H1 (cell line): ENCODE results near the gene FIZ1. TPM values are rescaled to one million over a fixed set of nuclear protein-coding genes. Genes with fewer than 3 reads are reported as not detected.

Source experiments
- CTCF ChIA-PET: fragments of 300-600 bp; sonication (Branson Sonifier 250); formaldehyde crosslinking; loops from one replicate; lab custom pipeline; 2021; ENCODE audit not compliant: partially characterized antibody; lab: Charles Lee
- POLR2A ChIA-PET: fragments of 300-600 bp; sonication (Branson Sonifier 250); formaldehyde crosslinking; loops from one replicate; lab custom pipeline; 2021; ENCODE audit warnings: inconsistent platforms; ENCODE audit not compliant: partially characterized antibody; lab: Charles Lee
- DNase-seq, 2 experiments: peaks; one replicate each; pipeline versions ENCODE4 v3.0.0 to v3.0.0-alpha.2; 2010 to 2022; ENCODE audit warnings: low spot score in 2 of 2, low read depth in 1 of 2, mixed read lengths in 1 of 2
- FAIRE-seq: peaks from 2 replicates; lab custom pipeline; 2011; peaks lifted over from hg19 to GRCh38; lab: Jason Lieb, UNC
- H2AFZ ChIP-seq: 2 replicates; pipeline ENCODE4 v1.8.1; 2012; ENCODE audit warnings: low read length, inconsistent platforms
- H2AK5ac ChIP-seq: 2 replicates; pipeline ENCODE4 v1.6.1; 2013; ENCODE audit warnings: low read depth, low read length
- H2BK120ac ChIP-seq: replicated peaks from 2 replicates; pipeline ENCODE3; 2013; ENCODE audit warnings: low read depth, low read length, inconsistent platforms
- H2BK12ac ChIP-seq: 2 replicates; pipeline ENCODE4 v1.6.1; 2013; ENCODE audit warnings: low read depth, low read length
- H2BK15ac ChIP-seq: 2 replicates; pipeline ENCODE4 v1.6.1; 2013; ENCODE audit warnings: low read length
- H2BK20ac ChIP-seq: 2 replicates; pipeline ENCODE4 v1.6.1; 2013; ENCODE audit warnings: low read length
- H2BK5ac ChIP-seq: 2 replicates; pipeline ENCODE4 v1.6.1; 2013; ENCODE audit warnings: low read depth, low read length
- H3K14ac ChIP-seq: 2 replicates; pipeline ENCODE4 v1.6.1; 2013; ENCODE audit warnings: inconsistent platforms; ENCODE audit not compliant: insufficient read length
- H3K18ac ChIP-seq: 2 replicates; pipeline ENCODE4 v1.6.1; 2013; ENCODE audit warnings: low read length; ENCODE audit errors: extremely low read depth
- H3K23ac ChIP-seq: 2 replicates; pipeline ENCODE4 v1.6.1; 2013; ENCODE audit warnings: inconsistent platforms; ENCODE audit not compliant: insufficient read length
- H3K23me2 ChIP-seq: 2 replicates; pipeline ENCODE4 v1.6.1; 2013; ENCODE audit warnings: low read depth, low read length
- H3K27ac ChIP-seq: 2 replicates; pipeline ENCODE4 v1.6.1; 2011; ENCODE audit warnings: low read depth, low read length, inconsistent platforms
- H3K27me3 ChIP-seq, 4 experiments: replicated peaks in 1 of 4; 1 replicate in 1 of 4; 2 replicates in 3 of 4; pipeline versions ENCODE4 v1.6.1 to v1.8.1; 2011 to 2013; ENCODE audit warnings: low read length in 3 of 4, mild to moderate bottlenecking in 3 of 4, inconsistent platforms in 2 of 4, mixed read lengths in 2 of 4, moderate library complexity in 1 of 4; ENCODE audit not compliant: control insufficient read depth in 3 of 4, insufficient read depth in 3 of 4; ENCODE audit errors: extremely low read depth in 1 of 4
- H3K36me3 ChIP-seq, 4 experiments: 2 replicates each; pipeline versions ENCODE4 v1.6.1 to v1.8.1; 2011 to 2013; ENCODE audit warnings: mild to moderate bottlenecking in 4 of 4, low read length in 3 of 4, moderate library complexity in 2 of 4, control low read depth in 1 of 4, inconsistent platforms in 1 of 4; ENCODE audit not compliant: insufficient read depth in 4 of 4, control insufficient read depth in 2 of 4
- H3K4ac ChIP-seq: replicated peaks from 2 replicates; pipeline ENCODE3; 2013; ENCODE audit warnings: low read length, low read depth, mixed read lengths, inconsistent platforms; ENCODE audit not compliant: insufficient read length
- H3K4me1 ChIP-seq, 4 experiments: replicated peaks in 1 of 4; 1 replicate in 1 of 4; 2 replicates in 3 of 4; pipeline versions ENCODE4 v1.6.1 to v1.8.1; 2011 to 2013; ENCODE audit warnings: low read length in 3 of 4, inconsistent platforms in 2 of 4, mixed read lengths in 1 of 4; ENCODE audit not compliant: insufficient read depth in 4 of 4, control insufficient read depth in 3 of 4
- H3K4me2 ChIP-seq, 2 experiments: 2 replicates each; pipeline versions ENCODE4 v1.6.1 to v1.8.1; 2011 to 2013; ENCODE audit warnings: low read depth in 2 of 2, low read length in 2 of 2, control low read depth in 1 of 2, inconsistent platforms in 1 of 2, mild to moderate bottlenecking in 1 of 2; ENCODE audit not compliant: insufficient read depth in 1 of 2
- H3K4me3 ChIP-seq, 4 experiments: fragments of 200-600, 300-600 bp in 1 of 4; sonication (generic), shearing (Covaris generic), sonication (Bioruptor Twin) in 1 of 4; 2 replicates each; pipeline versions ENCODE4 v1.5.1 to v1.8.1; 2011 to 2016; ENCODE audit warnings: low read length in 4 of 4, low read depth in 3 of 4, control low read depth in 2 of 4, inconsistent platforms in 2 of 4, mild to moderate bottlenecking in 2 of 4, mixed read lengths in 1 of 4, moderate library complexity in 1 of 4; ENCODE audit not compliant: insufficient read depth in 2 of 4; ENCODE audit errors: extremely low read depth in 1 of 4
- H3K56ac ChIP-seq: replicated peaks from 2 replicates; pipeline ENCODE3; 2013; ENCODE audit warnings: low read depth, mild to moderate bottlenecking, mixed read lengths, low read length, inconsistent platforms; ENCODE audit not compliant: insufficient read length
- H3K79me1 ChIP-seq: 2 replicates; pipeline ENCODE4 v1.6.1; 2013; ENCODE audit warnings: low read depth, low read length, control low read depth
- H3K79me2 ChIP-seq, 2 experiments: 2 replicates each; pipeline versions ENCODE4 v1.6.1 to v1.8.1; 2012 to 2013; ENCODE audit warnings: low read length in 2 of 2, mild to moderate bottlenecking in 2 of 2, inconsistent platforms in 1 of 2; ENCODE audit not compliant: insufficient read depth in 2 of 2, control insufficient read depth in 1 of 2
- H3K9ac ChIP-seq, 4 experiments: replicated peaks in 1 of 4; 1 replicate in 1 of 4; 2 replicates in 3 of 4; pipeline versions ENCODE4 v1.6.1 to v1.8.1; 2011 to 2013; ENCODE audit warnings: low read depth in 3 of 4, low read length in 3 of 4, control low read depth in 2 of 4, mild to moderate bottlenecking in 2 of 4, moderate library complexity in 2 of 4, inconsistent platforms in 1 of 4; ENCODE audit errors: extremely low read depth in 1 of 4
- H3K9me3 ChIP-seq, 2 experiments: 2 replicates each; pipeline versions ENCODE4 v1.6.1 to v1.8.1; 2012 to 2013; ENCODE audit warnings: mild to moderate bottlenecking in 2 of 2, moderate library complexity in 2 of 2, control low read depth in 1 of 2, inconsistent platforms in 1 of 2, low read depth in 1 of 2, low read length in 1 of 2, mixed read lengths in 1 of 2; ENCODE audit not compliant: insufficient read depth in 2 of 2
- H4K20me1 ChIP-seq, 2 experiments: replicated peaks in 1 of 2; 2 replicates each; pipeline versions ENCODE3 to v1.8.1; 2011 to 2013; ENCODE audit warnings: inconsistent platforms in 2 of 2, low read length in 2 of 2, mild to moderate bottlenecking in 1 of 2; ENCODE audit not compliant: insufficient read depth in 2 of 2, control insufficient read depth in 1 of 2
- H4K5ac ChIP-seq: 2 replicates; pipeline ENCODE4 v1.6.1; 2013; ENCODE audit warnings: low read length, low read depth, mixed read lengths, inconsistent platforms; ENCODE audit not compliant: insufficient read length
- H4K8ac ChIP-seq: 2 replicates; pipeline ENCODE4 v1.8.0; 2013; ENCODE audit warnings: mild to moderate bottlenecking, moderate library complexity, low read length, inconsistent platforms; ENCODE audit not compliant: insufficient read depth; ENCODE audit errors: extremely low read depth
- H4K91ac ChIP-seq: replicated peaks from 2 replicates; pipeline ENCODE3; 2013; ENCODE audit warnings: low read length, mixed read lengths, inconsistent platforms; ENCODE audit not compliant: insufficient read length
- CBX5 ChIP-seq: fragments of 300-800, 300-1000 bp; sonication (generic); IDR thresholded peaks from 2 replicates; pipeline ENCODE4 v1.7.1; 2016; ENCODE audit warnings: antibody characterized with exemption, low read length, low read depth
- SAP30 ChIP-seq: fragments of 300-600 bp; sonication (generic); IDR thresholded peaks from 2 replicates; pipeline ENCODE4 v1.7.1; 2012; ENCODE audit warnings: low read length, moderate library complexity, mild to moderate bottlenecking, inconsistent platforms; ENCODE audit not compliant: insufficient read depth, insufficient replicate concordance
- TAF7 ChIP-seq: optimal IDR thresholded peaks from 2 replicates; pipeline ENCODE3; 2011; ENCODE audit warnings: low read depth, mild to moderate bottlenecking, inconsistent platforms, low read length, moderate library complexity, borderline replicate concordance
- WGBS, 2 experiments: shearing (Covaris generic) in 1 of 2; methylation state at CpG; one replicate each; pipeline versions ENCODE4 v1.1.6 to v1.1.7; 2013 to 2015; ENCODE audit warnings: low lambda C conversion rate in 2 of 2, mixed read lengths in 2 of 2, inconsistent platforms in 1 of 2, low coverage in 1 of 2, missing lambda C conversion rate in 1 of 2; ENCODE audit not compliant: insufficient replicate concordance in 2 of 2, insufficient coverage in 1 of 2, insufficient read length in 1 of 2; ENCODE audit errors: extremely low coverage in 1 of 2, missing lambda C conversion rate in 1 of 2; 5-methylcytosine and 5-hydroxymethylcytosine counted together
- polyA plus RNA-seq, 7 experiments: library from polyadenylated mRNA; depleted of rRNA in 3 of 7; stranded (reverse) in 5 of 7; unstranded in 2 of 7; fragments of >200 nt in 5 of 7; fragments of 200-250 nt in 2 of 7; gene quantifications; 1 replicate in 5 of 7; 2 replicates in 1 of 7; 4 replicates in 1 of 7; pipeline versions ENCODE4 v1.2.1 to v1.2.3, GENCODE V29; 2011 to 2013; ENCODE audit warnings: missing spikeins in 2 of 7, mixed read lengths in 2 of 7
- total RNA-seq: library from RNA; stranded (reverse); fragmentation: NEBNext Ultra II Directional; extraction: Animal tissue kit (Norgen Biotek cat#: 25700); gene quantifications from 2 replicates; pipeline ENCODE4 v1.2.1, GENCODE V29; 2021

The FIZ1 gene
- total and polyA plus RNA-seq, 2 of the 8 experiments (the other 6 are each of a cell fraction or from before 2014, with no cell fraction given), result 9.1 to 18.5 TPM

DNA sequence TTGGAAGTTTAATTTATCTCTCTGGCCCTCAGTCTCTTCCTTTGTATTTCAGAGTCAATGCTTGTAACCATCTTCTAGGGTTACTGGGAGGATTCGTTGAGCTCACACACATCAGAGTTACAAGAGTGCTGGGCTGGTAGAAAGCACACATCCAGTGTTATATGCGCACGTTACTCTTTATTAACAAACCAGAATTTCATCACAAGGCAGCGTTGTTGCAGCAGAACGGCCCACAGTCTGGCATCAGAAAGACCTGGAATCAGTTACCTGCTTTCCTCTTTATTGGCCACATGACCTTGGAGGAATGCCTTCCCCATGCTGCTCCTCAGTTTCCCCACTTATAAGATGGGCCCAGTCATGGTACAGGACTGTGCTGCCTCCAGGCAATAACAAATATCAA is 10.0 kb upstream of the FIZ1 start:
- FAIRE-seq (no peak), DNase-seq (no peak)
- WGBS, 2 experiments, result 95% methylated on average over 5 of the region's 5 CpGs; no CpG with 5 or more reads in 1 of the 2 experiments
- Histone ChIP-seq H2AFZ (no peak overlapping the region), H2BK120ac (no peak overlapping the region), H2BK15ac (no peak overlapping the region), H3K27ac (no peak overlapping the region), H3K23ac (no peak overlapping the region), H3K4me1 (peaks cover 0 to 7% (median 3%) of the 10 kb centered on the region in 4 experiments; a peak in 4 of 7 replicates), H4K20me1 (peaks cover 6 to 32% of the 10 kb centered on the region in 2 experiments), H3K56ac (no peak overlapping the region), H3K14ac (no peak overlapping the region), H3K18ac (no peak overlapping the region), H3K79me1 (peaks cover 4% of the 10 kb centered on the region; the same call in 1 of the 2 replicates), H2AK5ac (no peak overlapping the region), H3K36me3 (peaks cover 0 to 6% (median 1%) of the 10 kb centered on the region in 4 experiments; a peak in 2 of 8 replicates), H3K9me3 (no peaks in the 10 kb centered on the region), H4K5ac (no peak overlapping the region), H2BK5ac (no peak overlapping the region), H3K4me2 (no peak overlapping the region), H2BK20ac (no peak overlapping the region), H3K23me2 (peaks cover 10% of the 10 kb centered on the region), H4K91ac (no peak overlapping the region), H2BK12ac (no peak overlapping the region), H3K4me3 (no peak overlapping the region), H3K79me2 (peaks cover 0 to 8% of the 10 kb centered on the region in 2 experiments; a peak in 1 of 4 replicates), H3K9ac (no peak overlapping the region), H3K4ac (no peak overlapping the region), H4K8ac (no peak overlapping the region), H3K27me3 (no peaks in the 10 kb centered on the region)
- CTCF ChIA-PET, result no interaction called here
- POLR2A ChIA-PET, result interaction anchor here (0.6 to 4.3 kb wide), 3 partner anchors 10 to 28 kb away, joined by 3 to 32 read pairs (median 6); partner anchors contain the start of gene FIZ1
- TF ChIP-seq SAP30, result no peak
- TF ChIP-seq CBX5, result no peak
- no peak for TF ChIP-seq TAF7
